Frontal cortex (tissue), 4 donors: Measurements from ENCODE around the gene TBC1D32. TPM values are rescaled to one million over a fixed set of nuclear protein-coding genes. Genes with fewer than 3 reads are reported as not detected.
A peak's percentile ranks its signal among the peaks of the same experiment; 100 is the strongest.
"Not testable (repeated sequence)": the region's sequence is repeated elsewhere in the genome, so short reads cannot be mapped to it uniquely, and the experiment has no call there.

Source experiments
- DNase-seq, 2 donors: peaks; one replicate each; pipeline ENCODE4 v3.0.0; 2012; ENCODE audit warnings: low spot score in 2 of 2
- FAIRE-seq: peaks from 2 replicates; lab custom pipeline; 2012; peaks lifted over from hg19 to GRCh38; lab: Jason Lieb, UNC
- total RNA-seq: library from RNA; depleted of rRNA; stranded (reverse); fragments of >200 nt; gene quantifications from one replicate; pipeline ENCODE4 v1.2.3, GENCODE V29; 2014
- donor health status: control.
- donor health status: control.
- donor health status: control.

The TBC1D32 gene
- total RNA-seq, 1 donor from 2014 or later: 40.8 TPM

DNA sequence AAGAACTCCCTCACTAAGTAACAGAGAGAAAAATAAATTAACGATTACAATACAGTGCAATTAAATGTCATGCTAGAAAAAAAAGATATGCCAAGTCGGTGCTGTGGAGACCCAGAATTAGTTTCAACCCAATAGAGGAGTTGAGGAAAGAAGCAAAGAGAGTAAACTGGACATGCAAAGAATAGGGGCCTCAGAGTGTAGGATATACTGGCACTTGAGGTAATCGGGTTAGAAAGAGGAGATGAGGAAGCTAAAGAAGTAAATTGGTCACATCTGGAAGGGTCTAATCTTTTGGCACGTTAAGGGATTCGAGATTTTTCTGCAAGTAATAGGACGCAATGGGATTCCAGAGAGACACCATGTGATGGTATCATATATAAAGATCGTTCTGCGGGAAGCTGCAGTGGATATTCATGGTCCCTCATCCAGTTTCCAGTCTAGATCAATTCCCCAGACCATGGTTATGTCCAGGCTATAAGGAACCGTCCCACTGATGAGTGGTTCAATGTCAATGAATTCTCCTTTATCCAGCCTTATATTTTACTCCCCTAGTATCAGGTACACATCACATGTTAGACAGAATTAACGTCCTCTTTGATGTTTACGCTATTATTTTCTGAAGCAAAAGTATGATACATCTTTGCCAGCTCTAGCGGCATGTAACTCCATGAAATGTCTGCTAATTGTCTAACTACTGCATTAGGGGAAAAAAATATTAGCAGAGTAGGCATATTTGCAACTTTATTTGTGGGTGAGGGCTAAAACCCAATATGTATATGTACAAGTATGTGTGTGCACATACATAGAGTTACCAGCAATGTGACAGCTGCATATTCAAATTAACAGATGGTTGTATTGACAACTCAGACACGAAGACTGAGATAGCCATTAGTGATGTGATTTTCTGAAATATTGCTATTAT lies 1.1 kb upstream of the TBC1D32 start:
- peak in 1 of 2 donors; percentile 6 for DNase-seq
- no peak for FAIRE-seq

DNA sequence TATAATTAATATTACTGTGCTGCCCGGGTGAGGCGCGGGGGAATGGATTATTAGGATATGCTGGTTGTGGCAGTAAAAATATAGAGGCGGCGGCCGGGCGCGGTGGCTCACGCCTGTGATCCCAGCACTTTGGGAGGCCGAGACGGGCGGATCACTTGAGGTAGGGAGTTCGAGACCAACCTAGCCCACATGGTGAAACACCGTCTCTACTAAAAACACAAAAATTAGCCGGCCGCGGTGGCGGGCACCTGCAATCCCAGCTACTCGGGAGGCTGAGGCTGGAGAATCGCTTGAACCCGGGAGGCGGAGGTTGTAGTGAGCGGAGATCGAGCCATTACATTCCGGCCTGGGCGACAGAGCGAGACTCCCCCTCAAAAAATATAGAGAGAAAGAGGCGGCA lies 586 bp downstream of the TBC1D32 start:
- FAIRE-seq, DNase-seq: not testable (repeated sequence)

DNA sequence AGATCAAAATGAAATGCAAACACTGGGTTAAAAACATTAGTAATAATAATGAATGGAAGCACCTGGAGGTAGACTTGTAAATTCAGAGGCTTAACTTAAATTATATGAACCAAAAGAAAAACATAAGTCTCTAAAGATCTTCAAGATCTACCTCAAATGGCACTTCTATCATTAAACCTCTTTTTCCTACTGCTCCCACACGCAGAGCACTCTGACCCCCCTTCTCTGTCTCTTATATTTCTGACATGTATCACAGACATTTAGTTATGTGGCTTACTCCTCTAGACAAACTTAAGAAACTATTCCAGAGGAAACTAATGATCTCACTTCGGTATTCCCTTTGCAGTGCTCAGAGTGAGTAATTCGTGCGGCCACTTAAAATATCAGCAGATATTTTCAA lies 1.1 kb downstream of the TBC1D32 start:
- FAIRE-seq (no peak), DNase-seq (no peak)

DNA sequence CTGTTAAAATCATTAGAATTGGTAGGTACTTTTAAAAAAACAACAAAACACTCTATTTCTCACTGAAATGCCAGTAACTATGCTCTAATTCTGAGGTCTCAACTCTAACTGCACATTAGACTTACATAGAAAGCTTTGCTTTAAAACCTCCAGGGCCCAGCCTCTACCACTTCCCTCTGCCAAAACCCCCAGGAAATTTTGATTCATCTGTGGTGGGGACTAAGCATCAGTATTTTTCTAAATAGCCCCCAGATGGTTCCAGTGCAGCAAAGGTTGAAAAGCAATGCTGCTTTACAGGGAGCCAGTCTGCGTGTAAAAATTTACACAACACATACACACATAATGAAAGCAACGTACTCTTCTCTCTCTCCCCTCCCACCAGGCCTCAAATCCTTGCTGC lies 3.8 kb downstream of the TBC1D32 start:
- FAIRE-seq (no peak), DNase-seq (no peak)

DNA sequence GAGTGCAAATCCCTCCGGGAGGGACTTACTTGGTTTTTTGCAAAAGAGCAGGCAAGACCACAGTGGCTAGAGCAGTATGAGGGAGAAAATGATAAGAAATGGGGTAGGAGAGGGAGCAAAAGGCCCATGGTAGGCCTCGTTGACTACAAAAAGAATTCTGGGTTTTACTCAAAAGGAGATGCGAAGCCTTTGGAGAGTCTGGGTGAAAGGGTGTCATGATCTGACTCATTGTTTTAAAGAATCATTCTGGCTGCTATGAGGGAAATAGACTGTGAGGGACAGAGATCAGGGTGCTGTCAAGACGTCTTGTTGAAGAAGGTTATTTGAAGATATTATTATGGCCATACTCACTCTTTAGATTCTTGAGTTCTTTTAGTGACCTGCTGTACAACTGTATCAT lies 13.0 kb downstream of the TBC1D32 start:
- no peak for FAIRE-seq

DNA sequence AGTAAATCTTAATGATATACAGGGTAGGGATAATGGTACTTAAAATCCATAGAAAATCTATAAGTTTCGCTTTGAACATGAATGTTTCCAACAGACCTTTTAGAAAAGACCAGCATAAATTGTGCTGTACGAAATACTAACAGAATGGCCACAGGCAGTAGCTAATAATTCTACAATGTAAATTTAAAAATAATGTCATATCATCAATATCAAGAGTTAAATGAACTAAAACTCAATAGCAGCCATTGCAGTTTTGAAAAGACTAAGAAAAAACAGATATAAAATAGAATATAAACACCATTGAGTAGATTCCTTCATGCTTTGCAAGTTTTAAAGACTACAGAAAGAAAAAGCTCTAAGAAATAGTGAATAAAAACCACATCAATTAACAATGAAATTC lies 14.7 kb downstream of the TBC1D32 start:
- FAIRE-seq (no peak), DNase-seq (no peak)

More for the DNA sequence above, 13.0 kb downstream of the TBC1D32 start:
- DNase-seq: no peak

DNA sequence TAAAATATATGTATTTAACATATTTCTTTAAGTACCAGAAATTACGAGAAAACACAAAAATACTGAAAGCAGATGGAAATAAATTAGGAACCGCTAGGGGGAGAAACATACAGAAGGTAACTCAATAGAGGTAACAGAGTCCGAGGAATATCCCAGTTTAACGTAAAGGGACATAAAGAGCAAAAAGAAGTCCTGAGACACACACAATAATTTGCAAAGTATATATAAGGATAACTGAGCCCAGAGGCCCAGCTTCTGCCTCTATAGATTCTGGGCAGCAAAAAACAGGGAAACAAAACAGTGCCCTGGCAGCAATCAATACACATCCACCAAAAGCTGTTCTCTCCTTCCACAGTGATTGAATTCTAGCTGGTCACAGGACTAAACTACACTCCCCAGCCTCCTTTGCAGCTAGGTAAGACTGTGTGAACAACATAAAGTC lies 15.1 kb downstream of the TBC1D32 start:
- no peak for DNase-seq
- FAIRE-seq: no peak

DNA sequence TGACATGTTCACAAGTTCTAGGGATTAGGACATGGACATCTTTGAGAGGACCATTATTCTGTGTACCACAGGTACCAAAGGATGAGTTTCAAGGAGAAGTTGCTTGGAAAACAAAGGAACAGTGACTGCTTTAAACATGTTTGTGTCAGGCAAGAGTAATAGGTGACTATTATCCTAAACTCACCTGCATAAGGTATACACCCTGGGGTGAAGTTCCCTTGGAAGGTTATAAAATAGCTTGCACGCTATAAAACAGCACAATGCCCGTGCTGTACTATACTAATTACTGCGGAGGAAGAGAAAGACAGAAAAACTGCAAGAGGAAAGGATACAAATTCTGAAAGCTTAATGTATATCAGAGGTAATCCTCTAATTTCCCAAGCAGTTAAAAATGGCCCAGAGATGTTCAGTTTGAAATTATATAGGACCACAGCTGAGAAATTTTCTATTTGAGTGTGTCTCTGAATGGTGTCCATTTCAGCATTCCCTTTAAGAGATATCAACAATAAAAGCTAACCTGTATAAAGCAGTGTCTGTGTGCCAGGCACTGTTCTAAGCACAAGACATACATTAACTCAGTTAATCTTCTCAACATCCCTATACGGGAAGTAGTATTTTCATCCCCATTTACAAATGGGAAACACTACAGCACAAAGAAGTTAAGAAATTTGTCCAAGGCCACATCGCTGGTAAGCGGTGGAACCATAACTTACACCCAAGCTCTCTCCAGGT lies 19.7 kb downstream of the TBC1D32 start:
- no peak for DNase-seq
- no peak for FAIRE-seq

DNA sequence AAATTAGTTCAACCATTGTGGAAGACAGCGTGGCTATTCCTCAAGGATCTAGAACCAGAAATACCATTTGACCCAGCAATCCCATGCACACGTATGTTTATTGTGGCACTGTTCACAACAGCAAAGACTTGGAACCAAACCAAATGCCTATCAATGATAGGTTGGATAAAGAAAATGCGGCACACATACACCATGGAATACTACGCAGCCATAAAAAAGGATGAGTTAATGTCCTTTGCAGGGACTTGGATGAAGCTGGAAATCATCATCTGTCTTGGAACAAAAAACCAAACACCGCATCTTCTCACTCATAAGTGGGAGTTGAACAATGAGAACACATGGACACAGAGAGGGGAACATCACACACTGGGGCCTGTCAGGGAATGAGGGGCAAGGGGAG lies 22.5 kb downstream of the TBC1D32 start:
- DNase-seq, FAIRE-seq: not testable (repeated sequence)

DNA sequence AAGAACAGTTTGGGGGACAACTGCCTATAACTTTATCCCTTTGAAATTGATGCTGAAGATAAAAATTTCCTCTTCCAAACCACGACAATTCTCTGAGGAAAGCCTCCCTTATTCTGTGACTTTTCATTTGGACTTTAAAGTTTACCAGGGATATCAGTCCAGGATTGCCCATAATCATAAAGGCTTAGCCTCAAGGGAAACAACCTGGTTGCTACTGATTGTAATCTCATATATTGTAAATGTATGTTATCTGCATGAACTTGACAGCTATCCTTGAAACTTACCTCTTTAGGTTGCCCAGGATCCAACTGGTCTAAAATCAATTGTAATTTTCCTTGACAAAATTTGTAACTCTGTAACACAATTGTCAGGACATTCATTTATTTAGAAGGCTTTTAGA lies 23.8 kb downstream of the TBC1D32 start:
- FAIRE-seq (no peak), DNase-seq (no peak)

DNA sequence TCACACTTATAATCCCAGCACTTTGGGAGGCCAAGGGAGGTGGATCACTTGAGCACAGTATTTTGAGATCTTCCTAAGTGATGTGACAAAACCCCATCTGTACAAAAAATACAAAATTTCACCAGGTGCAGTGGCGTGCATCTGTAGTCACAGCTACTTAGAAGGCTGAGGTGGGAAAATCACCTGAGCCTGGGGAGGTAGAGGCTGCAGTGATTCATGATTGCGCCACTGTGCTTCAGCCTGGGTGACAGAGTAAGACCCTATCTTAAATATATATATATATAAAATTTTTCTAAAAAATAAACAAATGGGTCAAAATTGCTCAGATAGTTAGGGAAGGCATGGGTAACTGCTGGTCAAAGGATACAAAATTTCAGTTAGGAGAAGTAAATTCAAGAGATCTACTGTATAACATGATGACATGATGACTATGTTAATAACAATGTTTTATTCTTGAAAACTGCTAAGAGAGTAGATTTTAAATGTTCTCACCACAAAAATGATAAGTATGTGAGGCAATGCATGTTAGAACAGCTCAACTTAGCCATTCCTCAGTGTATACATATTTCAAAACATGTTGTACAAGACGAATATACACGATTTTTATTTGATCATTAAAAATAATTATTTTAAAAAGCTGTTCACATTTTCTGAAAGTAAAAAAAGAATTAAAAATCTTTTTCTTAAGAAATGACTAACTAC lies 24.4 kb downstream of the TBC1D32 start:
- no peak for DNase-seq
- peak; percentile 44 for FAIRE-seq

DNA sequence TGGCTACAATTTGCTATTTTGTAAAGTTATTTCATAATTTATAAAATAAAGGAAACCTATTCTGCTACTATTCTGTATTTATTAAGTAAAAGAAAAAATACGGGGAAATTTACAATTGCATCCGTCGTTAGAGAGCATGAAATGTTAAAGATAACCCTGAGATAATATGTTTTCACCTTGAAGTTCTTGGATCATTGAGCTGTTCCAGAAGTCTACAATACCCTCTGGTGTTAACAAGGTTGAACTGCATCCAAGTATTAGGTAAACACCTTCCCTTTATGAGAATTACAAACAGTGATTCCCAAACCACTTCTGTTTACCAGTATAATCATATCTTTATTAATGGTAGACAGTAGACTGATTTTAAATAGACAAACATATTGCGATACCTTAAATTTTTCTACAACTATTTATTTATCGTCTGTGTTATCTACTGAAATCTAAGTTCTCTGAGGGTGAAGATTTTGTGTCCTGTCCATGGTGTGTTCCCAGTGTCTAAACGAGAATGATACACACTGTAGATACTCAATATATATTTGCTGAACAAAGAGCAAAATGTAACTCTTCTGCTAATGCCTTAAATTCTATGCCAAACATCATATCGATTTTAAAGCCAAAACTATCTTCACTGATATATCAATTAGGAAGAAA lies 28.2 kb downstream of the TBC1D32 start:
- DNase-seq (no peak), FAIRE-seq (no peak)

DNA sequence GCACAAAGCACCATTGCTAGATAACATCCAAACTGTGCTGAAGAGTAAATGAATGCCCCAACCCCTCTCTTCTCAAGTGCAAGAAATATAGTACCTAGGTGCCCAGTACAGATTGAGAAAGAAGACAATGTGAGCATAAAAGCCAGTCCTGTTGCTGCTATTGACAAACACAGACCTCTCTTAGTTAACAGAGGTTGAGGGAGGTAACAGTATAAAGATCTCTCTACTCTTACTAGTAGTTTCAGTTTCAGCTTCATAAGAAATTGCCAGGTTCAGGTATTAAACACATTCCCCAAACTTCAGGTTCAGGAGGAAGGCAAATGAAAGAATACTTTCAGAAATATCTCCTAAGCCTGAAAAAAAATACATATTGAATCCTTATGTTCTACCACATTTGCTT lies 31.4 kb downstream of the TBC1D32 start:
- DNase-seq: no peak

DNA sequence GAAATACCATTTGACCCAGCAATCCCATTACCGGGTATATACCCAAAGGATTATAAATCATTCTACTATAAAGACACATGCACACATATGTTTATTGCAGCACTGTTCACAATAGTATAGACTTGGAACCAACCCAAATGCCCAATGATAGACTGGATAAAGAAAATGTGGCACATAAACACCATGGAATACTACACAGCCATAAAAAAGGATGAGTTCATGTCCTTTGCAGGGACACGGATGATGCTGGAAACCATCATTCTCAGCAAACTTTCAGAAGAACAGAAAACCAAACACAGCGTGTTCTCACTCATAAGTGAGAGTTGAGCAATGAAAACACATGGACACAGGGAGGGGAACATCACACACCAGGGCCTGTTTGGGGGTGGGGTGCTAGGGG lies 33.1 kb downstream of the TBC1D32 start:
- not testable (repeated sequence) for FAIRE-seq

More for the DNA sequence above, 31.4 kb downstream of the TBC1D32 start:
- FAIRE-seq: no peak

DNA sequence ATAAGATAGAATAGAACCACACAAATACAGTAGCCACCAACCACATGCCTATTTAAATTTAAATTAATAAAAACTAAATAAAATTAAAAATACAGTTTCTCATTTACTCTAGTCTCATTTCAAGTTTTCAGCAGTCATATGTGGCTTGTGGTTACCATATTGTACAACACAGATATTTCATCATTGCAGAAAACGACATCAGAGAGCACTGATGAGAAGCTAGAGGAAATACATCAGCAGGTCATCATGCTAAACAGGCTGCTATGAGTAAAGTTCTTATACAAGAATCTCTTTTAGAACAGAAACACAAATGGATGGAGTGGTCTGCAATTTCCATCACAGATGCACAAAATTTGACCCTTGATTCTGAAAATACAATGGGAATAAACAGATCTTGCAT lies 36.6 kb downstream of the TBC1D32 start:
- FAIRE-seq: no peak
- DNase-seq: no peak

More for the DNA sequence above, 33.1 kb downstream of the TBC1D32 start:
- not testable (repeated sequence) for DNase-seq

DNA sequence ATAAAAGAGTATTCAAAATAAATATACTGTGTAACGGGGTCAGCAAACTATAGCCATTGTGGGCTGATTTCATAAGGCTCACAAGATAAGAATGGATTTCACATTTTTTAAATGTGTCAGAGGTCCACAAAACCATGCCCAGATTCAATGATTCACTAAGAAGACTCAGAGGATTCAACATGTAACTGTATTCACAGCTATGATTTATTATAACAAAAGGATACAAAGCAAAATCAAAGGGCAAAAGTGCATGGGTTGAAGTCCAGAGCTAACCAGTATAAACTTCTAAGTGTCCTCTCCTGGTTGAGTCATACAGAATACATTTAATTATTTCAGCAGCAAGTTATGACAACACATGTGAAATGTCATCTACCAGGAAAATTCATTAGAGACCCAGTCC lies 49.2 kb downstream of the TBC1D32 start:
- no peak for DNase-seq
- FAIRE-seq: no peak

DNA sequence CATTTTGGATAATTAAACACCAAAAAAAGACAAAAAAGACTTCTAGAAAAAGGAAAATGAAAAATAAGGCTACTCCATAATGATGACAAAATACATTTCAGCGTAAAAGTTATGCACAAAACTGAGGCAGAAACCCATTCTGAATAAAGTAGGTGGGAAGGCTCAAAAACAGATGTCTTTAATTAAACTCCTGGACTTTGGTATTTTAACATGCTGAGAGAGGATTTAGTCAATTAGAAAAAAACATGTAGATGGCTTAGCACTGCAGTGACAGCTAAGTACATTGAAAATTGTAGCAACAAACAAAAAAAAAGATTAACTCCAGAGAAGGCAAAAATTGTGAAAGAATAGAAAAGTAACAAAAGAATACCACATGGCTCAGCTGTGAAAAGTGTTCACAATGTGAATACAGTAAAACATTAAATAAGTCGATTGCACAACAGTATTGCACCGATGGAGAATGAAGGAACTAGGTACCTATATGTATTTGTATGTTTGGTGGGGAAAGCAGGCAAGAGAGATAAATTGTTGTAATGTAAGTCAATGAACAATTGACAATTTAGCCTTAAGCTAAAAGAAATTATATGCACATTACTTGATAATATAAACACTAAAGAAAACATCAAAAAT lies 59.5 kb downstream of the TBC1D32 start:
- no peak for DNase-seq
- FAIRE-seq: no peak

DNA sequence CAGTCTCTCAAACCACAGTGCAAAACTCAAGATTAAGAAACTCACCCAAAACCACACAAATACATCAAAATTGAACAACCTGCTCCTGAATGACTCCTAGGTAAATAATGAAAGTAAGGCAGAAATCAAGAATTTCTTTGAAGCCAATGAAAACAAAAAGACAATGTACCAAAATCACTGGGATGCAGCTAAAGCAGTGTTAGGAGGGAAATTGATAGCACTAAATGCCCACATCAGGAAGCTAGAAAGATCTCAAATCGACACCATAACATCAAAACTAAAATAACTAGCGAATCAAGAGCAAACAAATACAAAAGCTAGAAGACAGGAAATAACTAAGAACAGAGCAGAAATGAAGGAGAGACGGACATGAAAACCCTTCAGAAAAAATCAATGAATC lies 70.5 kb downstream of the TBC1D32 start:
- FAIRE-seq: no peak
- no peak for DNase-seq

DNA sequence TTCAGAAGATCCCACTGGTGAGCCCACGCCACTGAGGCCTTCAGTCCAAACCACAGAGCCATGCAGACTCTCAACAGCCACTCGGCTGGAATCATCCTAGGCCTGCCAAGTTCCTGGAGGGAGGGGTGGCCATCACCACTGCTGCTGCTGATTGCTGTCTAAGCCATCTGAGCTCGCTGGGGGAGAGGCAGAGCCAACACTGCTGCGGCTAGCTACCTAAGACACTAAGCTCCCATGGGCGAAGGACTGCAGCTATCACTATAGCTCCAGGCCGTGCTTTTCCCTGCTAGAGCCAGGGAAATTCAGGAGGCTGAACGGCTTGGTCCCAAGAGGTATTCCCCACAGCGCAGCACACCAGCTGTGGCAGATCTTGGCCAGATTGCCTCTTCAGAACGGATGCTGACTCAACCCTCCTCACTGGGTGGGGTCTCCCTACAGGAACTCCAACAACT lies 73.6 kb downstream of the TBC1D32 start:
- FAIRE-seq: no peak
- no peak for DNase-seq
